ENCODE results near the gene FERMT2.
"Not testable (repeated sequence)": the region's sequence is repeated elsewhere in the genome, so short reads cannot be mapped to it uniquely, and the experiment has no call there.

The FERMT2 gene

GRCh38 chr14:52873065-52873464, 77.8 kb downstream of the FERMT2 start:
- Histone ChIP-seq H3K36me3 (ENCODE audit: control insufficient read depth, insufficient read depth, low read length) (no peaks in the 10 kb centered on the region), H3K27me3 (ENCODE audit: control insufficient read depth, insufficient read depth, low read length) (no peaks in the 10 kb centered on the region), H3K27ac (no peak overlapping the region), H3K9ac (no peak overlapping the region), H3K4me1 (no peaks in the 10 kb centered on the region), H3K4me2 (ENCODE audit: low read length) (no peak overlapping the region), H2AFZ (no peak overlapping the region), H3K9me3 (ENCODE audit: control insufficient read depth, low read length) (no peaks in the 10 kb centered on the region), H3K79me2 (no peaks in the 10 kb centered on the region), H3K4me3 (ENCODE audit: low read depth, low read length) (no peak overlapping the region)
- no peak for TF ChIP-seq CTCF (IDR thresholded peaks at IDR 0.05)

DNA sequence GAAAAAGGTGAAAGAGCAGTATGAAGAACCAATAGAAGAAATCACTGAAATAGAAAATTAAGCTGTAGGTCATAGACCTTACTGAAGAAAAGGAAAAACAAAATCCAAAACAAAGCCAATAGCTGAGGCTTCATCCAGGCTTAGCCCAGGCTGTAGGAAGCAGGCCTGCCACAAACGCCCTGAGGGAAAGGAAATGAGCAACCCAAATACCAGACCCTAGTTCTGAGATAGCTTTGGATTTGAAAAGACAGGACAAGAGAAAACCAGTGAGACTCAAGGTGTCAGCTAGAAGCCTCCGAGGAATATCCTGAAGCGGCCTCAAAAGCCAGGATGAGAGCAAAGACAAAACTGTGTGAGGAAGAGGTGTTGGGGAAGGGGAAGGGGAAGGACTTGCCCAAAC, 79.2 kb downstream of the FERMT2 start:
- Histone ChIP-seq H3K9ac (no peak overlapping the region), H3K4me1 (no peaks in the 10 kb centered on the region), H3K9me3 (ENCODE audit: control insufficient read depth, low read length) (no peaks in the 10 kb centered on the region), H2AFZ (no peak overlapping the region), H3K4me2 (ENCODE audit: low read length) (no peak overlapping the region), H3K4me3 (ENCODE audit: low read depth, low read length) (no peak overlapping the region), H3K27me3 (ENCODE audit: control insufficient read depth, insufficient read depth, low read length) (no peaks in the 10 kb centered on the region), H3K27ac (no peak overlapping the region), H3K36me3 (ENCODE audit: control insufficient read depth, insufficient read depth, low read length) (no peaks in the 10 kb centered on the region), H3K79me2 (no peaks in the 10 kb centered on the region)
- no peak for TF ChIP-seq CTCF (IDR thresholded peaks at IDR 0.05)

GRCh38 chr14:52868911-52869618, 81.8 kb downstream of the FERMT2 start:
- Histone ChIP-seq H3K9ac (no peak overlapping the region), H3K79me2 (no peaks in the 10 kb centered on the region), H3K27ac (no peak overlapping the region), H3K9me3 (ENCODE audit: control insufficient read depth, low read length) (no peaks in the 10 kb centered on the region), H2AFZ (no peak overlapping the region), H3K4me2 (ENCODE audit: low read length) (no peak overlapping the region), H3K4me3 (ENCODE audit: low read depth, low read length) (no peak overlapping the region), H3K4me1 (no peaks in the 10 kb centered on the region), H3K27me3 (ENCODE audit: control insufficient read depth, insufficient read depth, low read length) (no peaks in the 10 kb centered on the region), H3K36me3 (ENCODE audit: control insufficient read depth, insufficient read depth, low read length) (no peaks in the 10 kb centered on the region)
- TF ChIP-seq CTCF (IDR thresholded peaks at IDR 0.05): no peak

GRCh38 chr14:52864893-52865292, 86.0 kb downstream of the FERMT2 start:
- H3K9ac ChIP-seq; H3K36me3 ChIP-seq (ENCODE audit: control insufficient read depth, insufficient read depth, low read length); H3K4me2 ChIP-seq (ENCODE audit: low read length); H3K4me3 ChIP-seq (ENCODE audit: low read depth, low read length); H3K4me1 ChIP-seq; H3K9me3 ChIP-seq (ENCODE audit: control insufficient read depth, low read length); H3K27me3 ChIP-seq (ENCODE audit: control insufficient read depth, insufficient read depth, low read length); H3K27ac ChIP-seq; H2AFZ ChIP-seq; H3K79me2 ChIP-seq: not testable (repeated sequence)

- H3K9ac ChIP-seq: no peak overlapping the region
- no peak for TF ChIP-seq CTCF (IDR thresholded peaks at IDR 0.05)
- H3K36me3 ChIP-seq (ENCODE audit: control insufficient read depth, insufficient read depth, low read length): no peaks in the 10 kb centered on the region
- H2AFZ ChIP-seq: no peak overlapping the region
- H3K9me3 ChIP-seq (ENCODE audit: control insufficient read depth, low read length): no peaks in the 10 kb centered on the region
- H3K79me2 ChIP-seq: no peaks in the 10 kb centered on the region
- no peak overlapping the region for H3K4me2 ChIP-seq (ENCODE audit: low read length)
- no peaks in the 10 kb centered on the region for H3K4me1 ChIP-seq
- H3K27me3 ChIP-seq (ENCODE audit: control insufficient read depth, insufficient read depth, low read length): no peaks in the 10 kb centered on the region
- no peak overlapping the region for H3K27ac ChIP-seq
- H3K4me3 ChIP-seq (ENCODE audit: low read depth, low read length): no peak overlapping the region
Measured at GRCh38 chr14:52863334-52863700, 87.5 kb downstream of the FERMT2 start.

All from parathyroid adenoma (tissue), 2 donors.